Sciatic nerve (tissue), 2 donors: ENCODE results near the gene XRCC3. TPM values are rescaled to one million over a fixed set of nuclear protein-coding genes. Genes with fewer than 3 reads are reported as not detected.
A peak's percentile ranks its signal among the peaks of the same experiment; 100 is the strongest.
"Not testable (repeated sequence)": the region's sequence is repeated elsewhere in the genome, so short reads cannot be mapped to it uniquely, and the experiment has no call there.

Source experiments
- ATAC-seq: fragments of 200-7000 bp; cut with Tn5 transposase; one replicate; pipeline ENCODE4 v1.9.1; 2020; ENCODE audit warnings: mild to moderate bottlenecking, moderate library complexity
- DNase-seq: peaks from one replicate; pipeline ENCODE4 v3.0.0-alpha.2; 2020; ENCODE audit warnings: low spot score
- intact Hi-C: fragments of 100-400 bp; cut with DNase I; formaldehyde crosslinking; loops from one replicate; pipeline ENCODE4 v1.14.2; 2022
- total RNA-seq: library from RNA; stranded (reverse); fragmentation: NEBNext Ultra II Directional; extraction: Animal tissue kit (Norgen Biotek cat#: 25700); gene quantifications from one replicate; pipeline ENCODE4 v1.2.1, GENCODE V29; 2021
- donor health status: DM: no; HTN: no; CAD: no.
- donor health status: DM: no; HTN: no; CAD: no.

XRCC3 gene
- total RNA-seq, 1 donor from 2014 or later: 4.6 TPM

- DNase-seq (no peak), ATAC-seq (no peak)
- intact Hi-C loops: no loop called here
Measured at GRCh38 chr14:103656031-103656755, 59.1 kb downstream of the XRCC3 start.

GRCh38 chr14:103654619-103655018 is 60.6 kb downstream of the XRCC3 start:
- intact Hi-C loops: no loop called here
- no peak for DNase-seq
- no peak for ATAC-seq

DNA sequence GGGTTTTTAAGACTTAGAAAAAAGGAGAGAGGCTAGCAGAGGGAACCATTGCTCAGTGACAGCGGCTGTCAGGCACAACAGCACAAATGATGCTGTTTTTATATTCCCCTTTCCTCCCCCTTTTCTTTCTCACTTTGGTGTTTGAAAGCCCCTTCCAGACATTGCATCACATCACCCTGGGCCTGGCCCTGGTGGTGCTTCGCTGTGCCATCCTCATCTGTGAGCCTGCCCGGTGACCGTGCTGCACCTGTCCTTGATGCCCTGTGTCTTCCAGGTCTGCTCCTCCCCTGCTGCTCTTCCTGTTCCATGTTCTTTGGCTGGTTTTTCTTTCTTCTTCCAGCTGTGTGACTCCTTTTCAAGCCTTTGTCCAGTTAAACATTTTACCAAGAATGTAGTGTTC is 61.4 kb downstream of the XRCC3 start:
- intact Hi-C loops: no loop called here
- ATAC-seq: peak; percentile 28
- DNase-seq: no peak

DNA sequence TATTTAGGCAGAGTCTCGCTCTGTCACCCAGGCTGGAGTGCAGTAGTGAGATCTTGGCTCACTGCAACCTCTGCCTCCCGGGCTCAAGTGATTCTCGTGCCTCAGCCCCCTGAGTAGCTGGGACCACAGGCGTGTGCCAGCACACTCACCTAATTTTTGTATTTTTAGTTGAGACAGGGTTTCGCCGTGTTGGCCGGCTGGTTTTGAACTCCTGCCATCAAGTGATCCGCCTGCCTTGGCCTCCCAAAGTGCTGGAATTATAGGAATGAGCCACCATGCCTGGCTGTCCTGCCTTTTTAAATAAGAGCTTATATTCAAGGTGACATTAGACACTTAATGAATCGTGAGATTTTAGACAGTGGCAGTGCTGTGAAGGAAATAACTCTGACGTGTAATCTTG is 61.9 kb downstream of the XRCC3 start:
- DNase-seq, intact Hi-C loops, ATAC-seq: not testable (repeated sequence)

DNA sequence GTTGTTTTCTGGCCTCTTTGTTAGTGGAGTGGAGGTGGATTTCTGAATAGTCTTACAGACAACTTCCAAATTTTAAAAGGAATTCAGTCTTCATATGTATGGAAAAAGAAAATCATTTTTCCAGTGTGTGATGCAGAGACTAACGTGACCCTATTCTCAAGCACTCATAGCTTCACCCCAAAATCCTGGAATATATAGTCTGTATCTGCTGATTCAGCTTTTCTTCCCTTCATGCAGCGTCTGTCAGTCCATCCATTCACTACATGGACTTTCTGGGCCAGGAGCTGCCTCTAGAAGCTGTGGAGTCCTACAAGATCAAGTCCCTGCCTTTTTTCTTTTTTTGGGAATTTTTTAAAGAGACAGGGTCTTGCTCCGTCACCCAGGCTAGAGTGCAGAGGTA is 62.4 kb downstream of the XRCC3 start:
- peak; percentile 35 for ATAC-seq
- no peak for DNase-seq
- intact Hi-C loops: no loop called here

- intact Hi-C loops: no loop called here
- ATAC-seq: no peak
- DNase-seq: no peak
Measured at GRCh38 chr14:103651585-103651984, 63.7 kb downstream of the XRCC3 start.

DNA sequence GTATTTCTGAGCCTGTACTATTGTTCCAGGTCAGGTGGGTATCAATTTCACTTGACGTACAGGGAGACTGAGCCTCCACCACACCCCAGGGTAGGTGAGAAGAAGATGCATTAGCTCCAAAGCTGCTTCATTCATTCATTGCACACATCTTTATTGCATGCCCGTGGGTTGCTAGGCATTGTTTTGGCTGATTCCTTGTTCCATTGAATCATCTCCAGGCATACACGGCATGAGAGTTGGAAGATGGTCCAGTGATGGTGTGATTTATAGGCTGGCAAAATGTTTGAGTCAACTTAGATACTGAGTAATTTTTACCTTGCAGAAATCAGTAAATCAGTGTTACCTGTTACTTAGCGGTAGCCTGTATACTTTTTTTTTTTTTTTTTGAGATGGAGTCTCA is 65.0 kb downstream of the XRCC3 start:
- no peak for DNase-seq
- no peak for ATAC-seq
- intact Hi-C loops: no loop called here

- intact Hi-C loops: no loop called here
Measured at GRCh38 chr14:103649001-103649400, 66.2 kb downstream of the XRCC3 start.

More at GRCh38 chr14:103649001-103649400, 66.2 kb downstream of the XRCC3 start:
- no peak for DNase-seq
- ATAC-seq: no peak

Other genes starting within 250 kb of the XRCC3 start
- 69.1 TPM for gene CKB, start 192.6 kb downstream of the XRCC3 start, total RNA-seq
- 12.4 TPM for gene TRMT61A, start 186.3 kb downstream of the XRCC3 start, total RNA-seq
- 30.3 TPM for gene BAG5, start 152.8 kb downstream of the XRCC3 start, total RNA-seq
- gene COA8, start 152.5 kb downstream of the XRCC3 start, total RNA-seq: 37.4 TPM
- gene KLC1, start 86.2 kb downstream of the XRCC3 start, total RNA-seq: 303 TPM
- 86.6 TPM for gene ZFYVE21, start 359 bp upstream of the XRCC3 start, total RNA-seq
- gene PPP1R13B, start 132.1 kb upstream of the XRCC3 start, total RNA-seq: 38.6 TPM
- 8.2 TPM for gene TDRD9, start 213.0 kb upstream of the XRCC3 start, total RNA-seq
- gene RD3L, start 227.1 kb upstream of the XRCC3 start, total RNA-seq: not detected